ENCODE data around the gene LGALS3BP.
A peak's percentile ranks its signal among the peaks of the same experiment; 100 is the strongest.
"Not testable (repeated sequence)": the region's sequence is repeated elsewhere in the genome, so short reads cannot be mapped to it uniquely, and the experiment has no call there.

The LGALS3BP gene

DNA sequence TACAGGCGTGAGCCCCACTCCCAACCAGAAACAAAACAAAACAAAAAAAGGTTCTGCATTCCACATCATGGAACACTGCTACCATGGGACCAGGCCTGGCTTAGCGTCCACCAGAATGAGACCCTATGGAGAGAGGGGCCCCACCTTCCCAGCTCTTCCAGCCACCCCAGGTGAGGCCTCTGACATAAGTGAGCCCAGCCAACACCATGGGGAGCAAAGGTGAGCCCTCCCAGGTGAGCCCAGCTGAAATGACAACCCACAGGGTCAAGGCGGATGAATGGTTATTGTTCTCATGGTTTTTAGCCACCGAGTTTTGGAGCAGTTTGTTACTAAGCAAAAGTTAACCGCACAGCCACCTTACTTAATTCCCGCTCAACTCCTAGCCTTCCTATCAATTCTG, 16.3 kb downstream of the LGALS3BP start:
- TF ChIP-seq POLR2A (IDR thresholded peaks at IDR 0.05; ENCODE audit: low read length) = no peak
- no peak for TF ChIP-seq GATA1 (IDR thresholded peaks at IDR 0.05; ENCODE audit: low read depth, low read length)
- DNase-seq = no peak

DNA sequence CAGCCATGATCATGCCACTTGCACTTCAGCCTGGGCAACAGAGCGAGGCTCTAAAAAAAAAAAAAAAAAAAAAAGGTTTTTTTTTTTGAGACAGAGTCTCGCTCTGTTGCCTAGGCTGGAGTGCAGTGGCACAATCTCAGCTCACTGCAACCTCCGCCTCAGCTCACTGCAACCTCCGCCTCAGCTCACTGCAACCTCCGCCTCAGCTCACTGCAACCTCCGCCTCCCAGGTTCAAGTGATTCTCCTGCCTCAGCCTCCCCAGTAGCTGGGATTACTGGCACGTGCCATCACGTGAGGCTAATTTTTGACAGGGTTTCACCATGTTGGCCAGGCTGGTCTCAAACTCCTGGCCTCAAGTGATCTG, 16.8 kb downstream of the LGALS3BP start:
- not testable (repeated sequence) for DNase-seq

DNA sequence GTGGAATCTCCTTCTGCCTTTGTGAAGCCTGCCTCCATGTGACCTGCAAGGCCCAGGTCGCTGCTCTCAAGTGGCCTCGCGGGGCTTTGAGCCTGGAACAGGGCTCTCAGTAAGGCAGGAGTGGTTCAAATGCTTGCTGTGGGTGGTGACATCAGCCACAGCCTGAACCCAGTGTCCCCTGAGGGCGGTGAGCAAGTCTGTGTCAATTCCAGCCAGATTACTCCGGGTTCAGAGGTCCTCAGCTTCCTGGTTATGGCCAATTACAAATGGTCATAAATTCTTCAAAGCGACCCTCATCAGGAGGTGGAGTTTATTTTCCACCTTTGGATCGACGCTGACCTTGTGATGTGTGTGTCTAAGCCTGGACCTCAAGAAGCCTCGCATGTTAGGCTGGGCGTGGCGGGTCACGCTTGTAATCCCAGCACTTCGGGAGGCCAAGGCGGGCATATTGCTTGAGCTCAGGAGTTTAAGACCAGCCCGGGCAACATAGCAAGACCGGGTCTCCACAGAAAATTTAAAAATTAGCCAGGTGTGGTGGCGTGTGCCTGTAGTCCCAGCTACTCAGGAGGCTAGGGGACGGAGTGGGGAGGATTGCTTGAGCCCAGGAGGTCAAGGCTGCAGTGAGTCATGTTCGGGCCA, 17.3 kb downstream of the LGALS3BP start:
- DNase-seq = no peak
- TF ChIP-seq GATA1 (IDR thresholded peaks at IDR 0.05; ENCODE audit: low read depth, low read length) = no peak
- no peak for TF ChIP-seq POLR2A (IDR thresholded peaks at IDR 0.05; ENCODE audit: low read length)

DNA sequence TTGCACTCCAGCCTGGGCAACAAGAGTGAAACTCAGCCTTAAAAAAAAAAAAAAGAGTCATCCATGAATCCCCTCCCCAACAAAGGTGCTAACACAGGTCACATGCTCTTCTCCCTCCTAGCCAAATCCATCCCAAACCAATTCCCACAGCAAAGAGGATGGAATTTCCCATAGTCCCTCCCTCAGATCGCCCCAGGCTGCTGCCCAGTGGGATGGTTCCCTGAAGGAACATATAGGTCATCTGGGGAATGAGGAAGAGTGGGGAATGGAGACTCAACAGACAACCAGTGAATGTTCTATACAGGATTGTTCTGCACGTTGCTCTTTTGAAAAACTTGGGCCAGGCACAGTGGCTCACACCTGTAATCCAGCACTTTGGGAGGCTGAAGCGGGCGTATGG, 18.2 kb downstream of the LGALS3BP start:
- TF ChIP-seq POLR2A (IDR thresholded peaks at IDR 0.05; ENCODE audit: low read length) (no peak), GATA1 (IDR thresholded peaks at IDR 0.05; ENCODE audit: low read depth, low read length) (no peak)
- DNase-seq = no peak

DNA sequence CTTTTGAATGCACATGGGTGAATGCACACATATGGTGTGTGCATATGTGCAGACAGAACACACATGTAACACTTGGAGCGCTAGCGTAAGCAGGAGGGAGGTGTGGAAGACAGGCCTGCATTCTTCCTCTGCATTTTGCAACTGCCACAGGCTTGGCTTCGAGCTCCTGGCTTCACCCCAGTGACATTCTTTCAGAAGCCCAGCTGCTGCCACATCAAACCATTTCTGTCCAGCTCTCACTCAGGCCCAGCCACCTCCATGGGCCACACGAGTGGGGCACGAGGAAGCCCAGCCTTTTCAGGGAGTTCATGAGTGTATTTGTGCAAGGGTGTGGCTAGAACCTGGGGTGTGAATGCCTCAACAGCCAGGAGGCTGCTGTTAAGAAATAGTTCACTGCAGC, 18.8 kb downstream of the LGALS3BP start:
- TF ChIP-seq GATA1 (IDR thresholded peaks at IDR 0.05; ENCODE audit: low read depth, low read length) (no peak), POLR2A (IDR thresholded peaks at IDR 0.05; ENCODE audit: low read length) (no peak)
- no peak for DNase-seq

DNA sequence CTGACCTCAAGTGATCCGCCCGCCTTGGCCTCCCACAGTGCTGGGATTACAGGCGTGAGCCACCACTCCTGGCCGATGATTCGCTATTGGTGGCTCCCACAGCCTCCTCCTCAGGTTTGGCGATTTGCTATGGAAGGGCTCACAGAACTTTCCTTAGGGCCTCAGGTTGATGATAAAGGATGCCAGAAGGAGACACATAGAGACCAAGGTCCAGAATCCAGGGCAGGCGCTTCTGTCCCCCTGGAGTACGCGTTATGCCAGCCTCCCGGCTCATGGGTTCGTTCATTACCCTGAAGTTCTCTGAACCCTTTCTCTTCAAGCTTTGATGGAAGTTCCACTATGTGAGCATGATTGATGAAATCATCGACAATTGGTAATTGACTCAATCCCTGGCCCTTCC, 19.9 kb downstream of the LGALS3BP start:
- DNase-seq = no peak
- TF ChIP-seq POLR2A (IDR thresholded peaks at IDR 0.05; ENCODE audit: low read length) (no peak), GATA1 (IDR thresholded peaks at IDR 0.05; ENCODE audit: low read depth, low read length) (no peak)

DNA sequence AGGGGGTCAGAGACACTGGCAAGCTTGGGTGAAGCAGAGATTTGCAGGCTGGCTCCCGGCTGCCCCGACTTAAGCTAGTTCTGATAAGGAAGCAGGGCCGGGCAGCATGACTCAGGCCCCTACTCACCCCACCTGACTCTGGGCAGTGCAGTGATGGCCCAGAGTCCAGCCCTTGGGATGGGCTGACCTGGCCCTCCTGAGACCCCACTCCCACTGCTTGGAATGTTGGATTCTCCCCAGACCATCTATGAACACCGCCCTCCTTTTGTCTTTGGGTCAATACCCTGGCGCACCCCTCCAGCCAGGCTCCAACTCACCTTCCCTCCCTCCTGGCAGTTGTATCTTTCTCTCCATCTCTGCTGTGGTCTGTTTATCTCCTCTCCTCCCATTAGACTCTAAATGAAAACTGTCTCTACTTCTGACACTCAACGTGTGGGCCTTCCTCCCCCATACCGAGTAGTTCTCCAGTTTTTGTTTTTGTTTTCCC, 21.0 kb downstream of the LGALS3BP start:
- TF ChIP-seq GATA1 (IDR thresholded peaks at IDR 0.05; ENCODE audit: low read depth, low read length) (no peak), POLR2A (IDR thresholded peaks at IDR 0.05; ENCODE audit: low read length) (no peak)
- DNase-seq = peak; percentile 12 to 18

DNA sequence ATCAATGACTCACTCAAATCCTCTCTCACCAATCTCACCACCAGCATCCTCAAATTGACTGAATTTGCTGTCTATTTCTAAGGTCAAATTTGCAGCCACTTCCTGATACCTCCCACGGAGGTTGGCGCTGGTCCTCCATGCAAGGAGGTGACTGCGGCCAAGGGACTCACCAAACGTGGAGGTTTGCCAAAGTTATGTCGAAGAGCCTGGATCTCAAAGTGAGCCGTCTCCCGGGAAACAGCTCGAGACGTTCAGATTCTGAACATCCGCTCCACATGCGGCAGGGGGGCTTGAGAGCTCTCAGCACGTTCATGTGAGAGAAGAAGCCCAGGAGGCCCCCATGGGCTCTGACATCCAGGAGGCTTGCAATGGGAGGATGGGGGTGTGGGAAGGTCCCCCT, 22.6 kb downstream of the LGALS3BP start:
- TF ChIP-seq POLR2A (IDR thresholded peaks at IDR 0.05; ENCODE audit: low read length) = no peak
- no peak for TF ChIP-seq GATA1 (IDR thresholded peaks at IDR 0.05; ENCODE audit: low read depth, low read length)
- no peak for DNase-seq

DNA sequence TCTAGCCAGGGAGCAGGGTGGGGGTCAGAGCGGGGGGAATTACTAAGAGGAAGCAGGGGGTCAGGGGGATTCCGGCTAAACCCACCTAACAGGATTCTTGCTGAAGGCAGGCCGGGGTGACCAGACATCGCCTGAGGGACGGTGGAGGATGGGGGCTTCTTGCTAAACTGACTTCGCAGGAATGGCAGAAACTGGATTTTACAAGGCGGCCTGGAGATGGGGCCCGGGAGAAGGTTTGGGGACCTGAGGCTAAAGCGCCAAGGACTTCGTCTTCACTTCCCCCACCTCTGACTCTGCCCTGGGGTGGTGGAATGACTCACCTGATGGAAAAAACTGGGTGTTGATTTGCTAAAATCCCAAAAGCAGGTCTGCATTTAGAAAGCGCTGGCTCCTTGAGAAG, 23.5 kb downstream of the LGALS3BP start:
- DNase-seq = no peak
- TF ChIP-seq GATA1 (IDR thresholded peaks at IDR 0.05; ENCODE audit: low read depth, low read length) (no peak), POLR2A (IDR thresholded peaks at IDR 0.05; ENCODE audit: low read length) (no peak)

DNA sequence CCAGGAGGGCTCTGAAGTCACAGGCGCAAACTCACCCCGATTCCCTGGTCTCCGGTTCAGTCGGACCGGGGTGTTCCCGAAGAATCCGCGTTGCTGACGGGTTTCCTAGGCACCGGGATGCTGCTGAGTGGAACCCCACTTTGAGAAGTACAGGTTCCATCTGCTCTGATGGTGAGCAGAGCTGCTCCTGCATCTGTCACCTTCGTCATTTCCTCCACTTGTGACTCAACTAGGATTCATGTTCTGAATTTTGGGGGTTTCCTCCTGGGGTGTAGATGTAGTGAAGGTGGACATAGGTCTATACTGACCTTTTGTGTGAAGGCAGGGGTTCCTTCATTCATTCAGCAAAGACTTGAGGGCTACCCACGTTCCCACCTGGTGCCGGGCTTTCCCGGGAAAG, 25.0 kb downstream of the LGALS3BP start:
- DNase-seq = no peak
- TF ChIP-seq GATA1 (IDR thresholded peaks at IDR 0.05; ENCODE audit: low read depth, low read length) (no peak), POLR2A (IDR thresholded peaks at IDR 0.05; ENCODE audit: low read length) (no peak)

DNA sequence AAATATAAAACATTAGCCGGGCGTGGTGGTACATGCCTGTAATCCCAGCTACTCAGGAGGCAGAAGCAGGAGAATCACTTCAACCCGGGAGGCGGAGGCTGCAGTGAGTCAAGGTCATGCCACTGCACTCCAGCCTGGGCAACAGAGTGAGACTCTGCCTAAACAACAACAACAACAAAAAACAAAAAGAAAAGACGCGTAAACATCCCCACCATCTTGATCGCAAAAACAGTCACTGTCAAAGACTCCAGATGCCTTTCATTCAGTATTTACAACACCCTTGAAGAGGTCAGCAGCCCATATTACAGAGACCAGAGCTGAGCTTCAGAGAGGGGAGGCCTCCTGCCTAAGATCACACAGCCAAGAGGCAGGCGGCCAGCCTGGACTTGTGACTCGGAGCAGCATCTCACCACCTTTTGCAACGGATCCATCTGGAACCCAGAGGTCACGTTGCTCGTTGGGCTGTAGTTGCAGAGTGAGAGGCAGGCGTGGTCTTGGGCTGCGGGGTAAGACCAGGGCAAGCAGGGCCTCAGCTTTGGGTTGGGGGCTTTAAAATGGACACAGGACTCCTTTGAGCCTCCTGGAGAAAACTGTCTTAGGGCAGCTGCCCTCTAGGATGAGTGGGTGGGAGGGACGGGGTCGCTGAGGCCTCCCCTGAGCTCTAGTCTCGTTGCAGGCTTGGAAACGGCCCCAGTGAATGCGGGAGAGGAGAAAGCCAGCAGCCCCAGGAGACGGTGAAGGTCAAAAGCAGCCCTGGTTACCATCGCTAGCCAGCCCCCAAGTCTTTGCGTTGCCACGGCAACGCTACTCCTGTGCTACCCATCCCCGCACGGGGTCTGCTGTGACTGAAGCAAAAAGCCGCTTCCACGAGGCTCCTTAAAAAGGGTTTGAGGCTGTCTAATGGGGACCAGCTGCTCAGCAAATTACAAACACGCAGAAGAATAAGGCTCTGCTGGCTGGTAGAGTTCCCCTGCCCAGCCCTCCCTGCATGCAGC, 26.1 kb downstream of the LGALS3BP start:
- TF ChIP-seq GATA1 (IDR thresholded peaks at IDR 0.05; ENCODE audit: low read depth, low read length) = no peak
- TF ChIP-seq POLR2A (IDR thresholded peaks at IDR 0.05; ENCODE audit: low read length) = no peak

DNA sequence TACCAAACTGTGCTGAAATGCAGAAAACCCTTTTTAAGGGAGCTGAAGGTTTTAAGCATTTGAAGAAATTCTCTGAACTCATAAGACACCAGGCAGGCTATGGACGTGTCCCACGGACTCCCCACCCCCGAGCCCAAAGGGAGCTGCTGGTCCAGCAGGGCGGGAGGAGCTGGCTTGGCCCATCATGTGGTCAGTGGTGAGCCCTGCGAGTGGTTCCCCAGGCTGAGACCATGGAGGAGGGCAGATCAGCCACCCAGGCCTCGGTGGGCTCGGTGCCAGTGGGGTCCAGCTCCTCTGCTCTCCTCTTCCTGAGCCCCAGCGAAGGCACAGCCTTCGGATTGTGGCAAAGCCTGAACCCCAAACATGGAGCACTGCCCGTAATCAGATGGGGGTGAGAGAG, 27.0 kb downstream of the LGALS3BP start:
- TF ChIP-seq POLR2A (IDR thresholded peaks at IDR 0.05; ENCODE audit: low read length) = no peak
- TF ChIP-seq GATA1 (IDR thresholded peaks at IDR 0.05; ENCODE audit: low read depth, low read length) = no peak
- DNase-seq = no peak

More for the DNA sequence above, 26.1 kb downstream of the LGALS3BP start:
- DNase-seq = no peak

DNA sequence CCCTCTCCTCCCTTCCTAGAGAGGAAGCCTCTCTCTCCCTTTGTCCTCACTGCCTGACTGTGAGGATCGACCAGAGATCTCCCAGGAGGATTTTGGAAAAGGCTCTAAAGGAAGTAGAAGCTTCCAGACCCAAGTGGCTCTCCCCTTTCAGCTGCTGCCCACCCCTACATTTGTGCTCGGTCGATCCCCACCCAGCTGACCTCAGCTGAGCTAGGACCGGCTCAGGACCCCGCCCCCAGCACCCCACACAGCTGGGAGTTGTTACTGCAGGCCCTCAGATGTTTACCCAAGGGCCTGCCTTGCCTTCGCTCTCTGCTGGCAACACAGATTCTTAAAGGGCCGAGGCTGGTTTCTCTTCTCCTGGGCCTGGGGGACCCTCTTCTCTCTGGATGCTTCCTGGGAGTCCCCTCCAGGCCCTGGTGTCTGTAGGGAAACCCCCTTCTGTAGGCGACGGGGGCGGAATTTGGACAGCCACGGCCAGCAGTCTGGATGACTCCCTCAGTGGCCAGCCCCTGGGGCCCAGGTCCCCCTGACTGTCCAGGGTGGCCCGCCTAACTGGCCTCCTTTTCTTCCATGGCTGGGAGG, 27.7 kb downstream of the LGALS3BP start:
- DNase-seq = no peak
- TF ChIP-seq GATA1 (IDR thresholded peaks at IDR 0.05; ENCODE audit: low read depth, low read length) (no peak), POLR2A (IDR thresholded peaks at IDR 0.05; ENCODE audit: low read length) (no peak)

DNA sequence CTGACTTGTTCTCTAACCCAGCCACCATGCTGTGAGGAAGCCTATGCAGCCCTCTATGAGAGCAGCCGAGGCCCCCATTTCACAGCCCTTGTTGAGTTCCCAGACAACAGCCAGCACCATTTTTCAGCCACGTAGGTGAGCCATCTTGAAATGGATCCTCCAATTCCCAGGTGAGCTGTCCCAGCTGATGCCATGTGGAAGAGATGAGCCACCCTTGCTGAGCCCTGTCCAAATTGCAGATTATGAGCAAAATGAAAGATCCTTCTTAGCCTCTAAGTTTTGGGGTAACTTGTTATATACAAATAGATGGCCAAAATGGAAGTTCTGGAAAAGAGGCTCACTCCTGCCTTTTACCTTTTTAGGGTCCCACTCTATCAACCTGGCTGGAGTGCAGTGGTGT, 28.9 kb downstream of the LGALS3BP start:
- no peak for DNase-seq
- no peak for TF ChIP-seq GATA1 (IDR thresholded peaks at IDR 0.05; ENCODE audit: low read depth, low read length)
- no peak for TF ChIP-seq POLR2A (IDR thresholded peaks at IDR 0.05; ENCODE audit: low read length)

All from erythroblast (primary cell).